Measurements from ENCODE around the gene FBXL19. TPM values are rescaled to one million over a fixed set of nuclear protein-coding genes. Genes with fewer than 3 reads are reported as not detected.

The FBXL19 gene
- total RNA-seq, 2 experiments from 2014 or later: 16.1 to 34.8 TPM

- Histone ChIP-seq H3K4me1 (ENCODE audit: insufficient read depth, low read length, poor library complexity, severe bottlenecking) (no peaks in the 10 kb centered on the region), H3K79me2 (ENCODE audit: insufficient read depth, low read depth, low read length) (no peaks in the 10 kb centered on the region), H3K36me3 (ENCODE audit: insufficient read depth, low read length) (peaks cover 71% of the 10 kb centered on the region), H3K4me2 (ENCODE audit: low read length) (no peak overlapping the region), H3K4me3 (ENCODE audit: low read depth, low read length, poor library complexity, severe bottlenecking) (no peak overlapping the region), H2AFZ (ENCODE audit: low read length) (no peak overlapping the region), H4K20me1 (ENCODE audit: insufficient read depth, low read length) (no peaks in the 10 kb centered on the region), H3K9me2 (ENCODE audit: insufficient read depth, low read length) (no peaks in the 10 kb centered on the region), H3K9me3 (ENCODE audit: low read length) (no peaks in the 10 kb centered on the region), H3K27ac (ENCODE audit: low read depth, low read length, poor library complexity, severe bottlenecking) (no peak overlapping the region)
- intact Hi-C loops (cut with micrococcal nuclease; ENCODE audit: unreplicated experiment): loop anchor here (10.0 kb wide), 1 partner anchor 311 kb away; no protein-coding TSS in a partner anchor
- ChIA-PET POLR2A (interaction anchor here (1.1 kb wide), 1 partner anchor 133 kb away, joined by 6 read pairs; the partner anchor contains the start of gene KAT8), CTCF (ENCODE audit: unreplicated experiment) (interaction anchor here (0.6 kb wide), 2 partner anchors 114 to 276 kb away, joined by 3 to 6 read pairs; partner anchors contain the start of gene ITGAM)
- TSS peak; percentile 80 for BruUV-seq (replicated peaks)
- TF ChIP-seq EZH2phosphoT487 (IDR thresholded peaks at IDR 0.05; ENCODE audit: borderline replicate concordance, low read depth, low read length) (no peak), CTCF (conservative IDR thresholded peaks at IDR 0.05; ENCODE audit: low read length) (no peak)
- no peak for DNase-seq (ENCODE audit: low spot score)
These were observed 60.7 kb downstream of the FBXL19 start for GRCh38 chr16:30983898-30984610.

- H3K4me3 ChIP-seq (ENCODE audit: low read depth, low read length, poor library complexity, severe bottlenecking): no peak within 1 kb of the TSS
- DNase-seq (ENCODE audit: low spot score): peak; percentile 69
- H4K20me1 ChIP-seq (ENCODE audit: insufficient read depth, low read length): no peaks in the 10 kb centered on the region
- intact Hi-C loops (cut with micrococcal nuclease; ENCODE audit: unreplicated experiment): loop anchor here (1.0 to 10.0 kb wide), 3 partner anchors 110 to 457 kb away; partner anchors contain the start of gene ZNF843
- H3K9me3 ChIP-seq (ENCODE audit: low read length): no peaks in the 10 kb centered on the region
- no peak within 1 kb of the TSS for H3K27ac ChIP-seq (ENCODE audit: low read depth, low read length, poor library complexity, severe bottlenecking)
- H3K4me1 ChIP-seq (ENCODE audit: insufficient read depth, low read length, poor library complexity, severe bottlenecking): no peaks in the 10 kb centered on the region
- H3K9me2 ChIP-seq (ENCODE audit: insufficient read depth, low read length): no peaks in the 10 kb centered on the region
- peaks cover 64% of the 10 kb centered on the region for H3K36me3 ChIP-seq (ENCODE audit: insufficient read depth, low read length)
- ChIA-PET CTCF (ENCODE audit: unreplicated experiment) (interaction anchor here (0.6 kb wide), 2 partner anchors 113 to 275 kb away, joined by 3 to 6 read pairs; partner anchors contain the start of gene ITGAM), POLR2A (interaction anchor here (1.1 kb wide), 1 partner anchor 133 kb away, joined by 6 read pairs; the partner anchor contains the start of gene KAT8)
- H2AFZ ChIP-seq (ENCODE audit: low read length): no peak within 1 kb of the TSS
- H3K4me2 ChIP-seq (ENCODE audit: low read length): no peak within 1 kb of the TSS
- H3K79me2 ChIP-seq (ENCODE audit: insufficient read depth, low read depth, low read length): no peaks in the 10 kb centered on the region
- BruUV-seq (replicated peaks): no TSS peak
- no peak for TF ChIP-seq EZH2phosphoT487 (IDR thresholded peaks at IDR 0.05; ENCODE audit: borderline replicate concordance, low read depth, low read length)
- TF ChIP-seq CTCF (conservative IDR thresholded peaks at IDR 0.05; ENCODE audit: low read length): peak; percentile 88
These were observed 61.5 kb downstream of the FBXL19 start, which contains the start of gene HSD3B7 for GRCh38 chr16:30984669-30985400. Gene HSD3B7 (plus strand): TSS chr16:30985207. CDS start chr16:30985659, 452 bp downstream.

All from OCI-LY7 (cell line).